Activated CD4-positive, alpha-beta T cell treated with anti-CD3 and anti-CD28 coated beads for 1 hour (primary cell): ENCODE measurements around the gene TGFBR3L.
"Not testable (repeated sequence)": the region's sequence is repeated elsewhere in the genome, so short reads cannot be mapped to it uniquely, and the experiment has no call there.

Experiments used
- DNase-seq: peaks from one replicate; pipeline ENCODE4 v3.0.0-alpha.2; 2020

TGFBR3L gene

DNA sequence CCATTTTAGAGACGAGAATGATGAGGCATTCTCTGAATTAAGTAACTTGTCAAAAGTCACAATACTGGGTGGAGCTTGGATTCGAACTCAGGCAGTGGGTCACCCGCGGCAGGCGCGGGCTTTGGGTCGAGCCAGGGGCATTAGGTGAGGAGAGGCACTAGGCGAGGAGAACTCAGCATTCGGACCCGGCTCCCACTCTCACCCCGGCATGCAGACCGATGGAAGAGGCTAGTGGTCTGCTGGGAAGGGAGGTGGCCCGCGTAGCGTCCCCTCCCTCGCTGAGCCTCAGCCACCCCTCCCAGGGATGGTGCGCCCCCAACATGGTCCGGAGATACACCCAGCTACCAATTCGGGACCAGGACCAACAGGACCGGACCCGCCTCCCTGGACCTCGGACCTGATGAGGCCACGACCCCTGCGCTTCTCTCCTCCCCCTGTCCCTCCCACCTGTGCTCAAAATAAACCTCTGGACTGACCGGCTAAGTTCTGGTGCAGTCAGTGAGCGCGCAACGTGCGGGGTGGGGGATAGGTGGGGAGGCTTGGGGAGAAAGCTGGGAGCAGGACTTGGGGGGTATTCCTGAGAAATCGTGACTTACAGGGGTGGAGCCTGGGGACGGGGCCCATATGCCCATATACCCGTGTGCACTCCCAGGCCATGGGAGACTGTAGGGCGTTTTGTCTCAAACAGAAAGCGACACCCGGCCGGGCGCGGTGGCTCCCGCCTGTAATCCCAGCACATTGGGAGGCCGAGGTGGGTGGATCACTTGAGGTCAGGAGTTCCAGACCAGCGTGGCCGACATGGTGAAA lies 4.2 kb downstream of the TGFBR3L start:
- DNase-seq, result no peak

DNA sequence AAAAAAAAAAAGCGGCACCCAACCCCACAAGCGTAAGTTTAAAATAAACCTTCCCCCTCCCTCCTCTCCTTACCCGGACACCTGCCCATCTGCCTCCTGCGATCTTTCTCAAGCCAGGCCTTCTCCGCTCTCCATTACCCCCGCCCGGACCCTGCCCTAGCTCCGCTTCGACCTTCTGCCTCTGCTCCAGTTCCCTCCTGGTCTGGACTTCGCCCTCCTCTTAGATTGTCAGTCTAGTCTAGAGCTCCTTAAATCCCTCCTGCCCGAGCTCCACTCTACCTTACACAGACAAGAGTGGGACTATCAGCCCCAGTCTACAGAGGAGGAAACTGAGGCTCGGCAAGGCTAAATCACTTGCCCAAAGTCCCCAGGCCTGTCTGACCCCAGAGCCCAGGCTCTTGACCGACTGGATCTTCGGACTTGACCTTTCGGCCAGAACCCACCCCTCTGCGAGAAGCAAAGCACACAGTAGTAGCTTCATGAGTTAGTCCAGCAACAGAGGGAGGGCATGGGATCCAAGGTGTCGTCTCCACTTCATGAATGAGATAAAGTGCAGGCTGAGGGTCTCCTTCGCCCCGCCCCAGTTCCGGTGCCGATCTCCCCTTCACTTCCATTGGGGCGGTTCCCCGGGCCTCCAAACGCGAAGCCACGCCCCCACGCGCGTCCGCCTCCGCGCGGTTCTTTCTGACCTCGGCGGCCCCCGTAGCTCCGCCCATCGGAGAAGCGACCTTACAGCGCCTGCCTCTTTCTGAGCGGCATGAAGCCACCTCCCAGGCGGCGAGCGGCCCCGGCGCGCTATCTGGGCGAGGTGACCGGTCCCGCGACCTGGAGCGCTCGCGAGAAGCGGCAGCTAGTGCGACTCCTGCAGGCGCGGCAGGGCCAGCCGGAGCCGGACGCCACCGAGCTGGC lies 5.2 kb downstream of the TGFBR3L start, which contains the start of gene SNAPC2:
TSS of gene SNAPC2 (plus strand) at position 729 of the 909 bp plus-strand sequence. CDS start at position 758, 29 bp downstream.
- DNase-seq, result peak; percentile 94

DNA sequence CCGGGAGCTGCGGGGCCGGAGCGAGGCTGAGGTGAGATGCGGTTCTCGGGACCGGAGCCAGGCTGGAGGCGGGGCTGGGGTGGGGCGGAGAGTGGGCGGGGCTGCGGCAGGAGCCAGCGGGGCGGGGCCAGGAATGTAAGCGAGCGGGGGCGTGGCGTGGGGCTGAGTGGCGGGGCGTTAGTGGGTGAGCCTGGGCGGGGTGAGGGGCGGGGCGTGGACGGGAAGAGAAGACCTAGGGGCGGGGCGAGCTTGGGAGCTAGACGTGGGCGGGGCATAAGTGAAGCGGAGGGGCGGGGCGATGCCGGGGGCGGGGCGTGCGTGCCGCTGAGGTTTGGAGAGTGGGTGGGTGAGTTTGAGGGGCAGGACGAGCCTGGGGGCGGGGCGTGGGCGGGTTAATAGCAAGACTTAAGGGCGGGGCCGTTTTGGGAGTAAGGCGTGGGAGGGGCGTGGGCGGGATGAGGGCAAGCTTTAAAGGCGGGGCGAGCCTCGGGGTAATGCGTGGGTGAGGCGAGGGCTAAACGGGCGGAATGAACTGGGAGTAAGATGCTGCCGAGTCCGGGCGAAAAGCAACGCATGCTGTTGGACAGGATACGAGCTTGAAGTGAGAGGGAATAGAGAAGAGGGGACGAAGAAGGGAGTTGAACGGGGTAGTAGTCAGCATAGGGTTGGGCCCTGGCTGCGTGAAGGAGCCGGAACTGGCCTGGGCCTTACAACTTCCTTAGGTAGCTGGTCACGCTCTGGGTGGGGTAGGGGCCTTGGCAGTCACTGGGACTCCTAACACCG lies 6.1 kb downstream of the TGFBR3L start:
- peak; percentile 100 for DNase-seq

DNA sequence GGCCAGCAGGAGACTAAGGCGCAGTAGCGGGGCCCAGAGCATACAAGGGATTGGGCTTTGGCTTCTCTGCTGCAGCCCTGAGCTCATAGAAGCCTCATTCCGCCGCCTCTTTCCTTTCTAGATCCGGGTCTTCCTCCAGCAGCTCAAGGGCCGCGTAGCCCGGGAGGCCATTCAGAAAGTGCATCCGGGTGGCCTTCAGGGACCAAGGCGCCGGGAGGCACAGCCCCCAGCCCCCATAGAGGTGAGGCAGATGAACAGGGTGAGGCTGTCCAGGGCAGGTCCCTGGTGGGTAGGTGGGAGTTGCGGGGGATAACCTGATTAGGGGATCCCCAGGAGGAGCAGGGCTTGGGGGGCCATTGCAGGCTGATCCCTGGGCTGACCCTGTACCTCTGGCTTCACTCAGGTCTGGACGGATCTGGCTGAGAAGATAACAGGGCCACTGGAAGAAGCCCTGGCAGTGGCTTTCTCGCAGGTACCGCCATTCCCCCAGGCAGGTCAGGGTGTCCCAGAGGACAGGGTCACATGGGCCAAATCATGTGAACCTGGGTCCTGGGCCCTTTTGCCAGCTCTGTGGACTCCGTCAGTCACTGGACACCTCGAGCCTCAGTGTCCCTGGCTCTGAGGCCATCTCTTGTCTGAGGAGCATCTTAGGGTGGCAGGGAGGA lies 6.8 kb downstream of the TGFBR3L start:
- DNase-seq, result no peak

DNA sequence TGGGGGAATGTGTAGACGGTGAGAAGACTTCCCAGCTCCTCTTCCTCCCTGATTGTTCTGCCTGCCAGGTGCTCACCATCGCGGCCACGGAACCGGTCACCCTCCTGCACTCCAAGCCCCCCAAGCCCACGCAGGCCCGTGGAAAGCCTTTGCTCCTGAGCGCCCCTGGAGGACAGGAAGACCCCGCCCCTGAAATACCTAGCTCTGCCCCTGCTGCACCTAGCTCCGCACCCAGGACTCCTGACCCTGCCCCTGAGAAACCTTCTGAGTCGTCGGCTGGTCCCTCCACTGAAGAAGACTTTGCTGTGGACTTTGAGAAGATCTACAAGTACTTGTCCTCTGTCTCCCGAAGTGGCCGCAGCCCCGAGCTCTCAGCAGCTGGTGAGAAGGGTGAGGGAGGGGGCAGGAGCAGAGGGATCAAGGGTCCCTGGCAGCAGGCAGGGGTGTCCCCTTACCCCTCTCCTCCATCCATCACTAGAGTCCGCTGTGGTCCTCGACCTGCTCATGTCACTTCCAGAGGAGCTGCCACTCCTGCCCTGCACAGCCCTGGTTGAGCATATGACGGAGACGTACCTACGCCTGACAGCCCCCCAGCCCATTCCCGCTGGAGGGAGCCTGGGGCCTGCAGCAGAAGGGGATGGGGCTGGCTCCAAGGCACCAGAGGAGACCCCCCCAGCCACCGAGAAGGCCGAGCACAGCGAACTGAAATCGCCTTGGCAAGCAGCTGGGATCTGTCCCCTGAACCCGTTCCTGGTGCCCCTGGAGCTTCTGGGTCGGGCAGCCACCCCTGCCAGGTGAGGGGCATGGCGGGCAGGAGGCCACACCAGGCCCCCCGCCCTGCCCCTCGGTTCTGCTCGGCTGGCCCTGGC lies 7.6 kb downstream of the TGFBR3L start:
- DNase-seq, result no peak

DNA sequence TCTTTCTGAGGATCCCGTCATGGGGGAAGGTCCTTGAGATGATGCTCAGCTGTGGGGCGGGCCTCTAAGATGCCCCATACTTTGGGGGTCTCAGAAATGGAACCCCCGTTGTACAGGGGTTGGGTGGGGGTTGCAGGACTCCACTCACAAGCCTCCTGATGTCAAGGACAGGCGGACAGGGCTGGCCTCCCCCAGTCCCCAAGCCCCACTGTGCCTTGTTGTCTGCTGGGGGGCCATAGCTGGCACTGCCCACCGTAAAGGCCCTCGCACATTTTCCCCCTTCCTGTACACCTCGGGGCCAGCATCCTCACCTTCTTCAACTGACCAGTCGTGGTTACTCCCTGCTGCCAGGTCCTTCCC lies 8.2 kb downstream of the TGFBR3L start:
- no peak for DNase-seq

DNA sequence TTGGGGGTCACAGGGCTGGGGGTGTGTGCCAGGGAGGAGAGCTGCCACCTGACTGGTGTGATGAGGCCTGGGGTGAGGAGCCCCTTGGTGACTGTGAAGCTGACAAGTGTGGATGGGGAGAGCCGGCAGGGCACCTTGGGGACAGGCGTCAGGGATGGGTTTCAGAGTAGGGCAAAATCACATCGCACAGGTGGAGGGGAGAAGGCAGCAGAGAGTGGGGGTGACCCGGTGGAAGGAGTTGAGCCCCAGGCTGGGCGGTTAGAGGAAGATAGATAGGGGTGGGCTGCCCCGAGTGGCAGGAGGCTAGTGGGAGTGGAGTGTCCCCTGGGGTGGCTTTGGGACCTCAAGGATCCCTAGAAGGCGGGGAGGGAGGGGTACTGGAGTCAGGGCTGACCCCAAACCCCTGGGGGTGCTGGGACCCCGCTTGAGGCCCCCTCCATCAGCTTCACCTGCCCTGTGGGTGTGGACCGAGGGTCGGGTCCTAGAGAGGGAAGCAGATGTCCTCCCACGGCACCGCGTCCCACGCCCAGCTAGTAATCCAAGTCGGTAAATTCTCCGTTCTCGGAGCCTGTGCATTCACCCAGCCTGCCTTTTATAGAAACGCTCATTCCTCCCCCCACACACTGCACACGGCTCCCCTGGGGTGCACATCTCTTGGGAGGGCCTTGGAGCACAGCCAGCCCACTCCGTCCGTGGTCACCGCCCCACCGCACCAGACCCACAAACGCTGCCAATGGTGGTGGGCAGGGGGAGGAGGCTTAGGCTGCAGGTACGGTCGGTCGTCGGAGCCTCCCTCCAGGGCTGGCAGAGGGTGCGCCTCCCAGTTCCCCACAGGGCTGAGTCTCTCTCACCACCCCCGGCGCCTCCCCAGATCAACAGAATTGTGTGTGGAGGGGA lies 8.9 kb downstream of the TGFBR3L start:
- no peak for DNase-seq

DNA sequence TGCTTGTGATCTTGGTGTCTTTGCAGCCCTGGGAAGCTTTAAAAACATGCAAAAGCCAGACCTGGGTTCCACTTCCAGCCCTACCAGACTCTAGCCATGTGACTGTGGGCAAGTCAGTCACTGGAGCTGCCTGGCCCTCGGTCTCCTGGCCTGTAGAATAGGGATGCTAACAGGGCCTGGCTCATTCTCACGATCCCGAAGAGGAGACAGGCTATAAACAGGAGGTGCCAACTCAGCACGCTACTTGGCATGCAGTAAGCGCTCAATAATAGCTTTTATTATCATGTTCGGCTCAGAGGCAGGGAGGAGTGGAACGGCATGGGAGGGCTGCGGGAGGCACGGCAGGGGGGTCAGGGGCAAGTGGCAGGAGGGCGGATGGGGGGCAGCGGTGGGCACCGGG lies 9.6 kb downstream of the TGFBR3L start:
- DNase-seq, result no peak

DNA sequence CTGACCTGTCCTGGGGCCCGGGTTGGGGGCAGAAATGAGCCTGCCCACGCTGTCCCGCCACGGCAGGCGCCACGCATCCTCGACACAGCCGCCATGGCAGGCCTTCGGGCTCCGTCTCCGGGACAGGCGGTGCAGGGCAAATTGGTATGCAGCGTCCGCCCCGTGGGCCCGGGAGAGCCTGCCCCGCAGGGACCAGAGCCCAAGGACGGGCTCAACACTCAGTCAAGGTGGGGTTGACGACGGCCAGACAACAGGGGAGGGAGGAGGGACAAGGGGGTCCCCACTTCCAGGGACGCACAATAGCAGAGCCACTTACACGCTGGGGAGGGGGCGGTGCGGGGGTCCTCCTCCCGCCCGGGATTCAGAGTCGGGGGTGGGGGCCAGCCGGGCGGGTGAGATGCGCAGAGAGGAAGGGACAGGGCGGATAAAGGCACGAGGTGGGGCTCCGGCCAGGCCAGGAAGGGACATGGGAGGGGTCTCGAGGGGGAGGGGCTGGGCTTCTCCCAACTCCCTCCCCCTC lies 10.1 kb downstream of the TGFBR3L start:
- no peak for DNase-seq

DNA sequence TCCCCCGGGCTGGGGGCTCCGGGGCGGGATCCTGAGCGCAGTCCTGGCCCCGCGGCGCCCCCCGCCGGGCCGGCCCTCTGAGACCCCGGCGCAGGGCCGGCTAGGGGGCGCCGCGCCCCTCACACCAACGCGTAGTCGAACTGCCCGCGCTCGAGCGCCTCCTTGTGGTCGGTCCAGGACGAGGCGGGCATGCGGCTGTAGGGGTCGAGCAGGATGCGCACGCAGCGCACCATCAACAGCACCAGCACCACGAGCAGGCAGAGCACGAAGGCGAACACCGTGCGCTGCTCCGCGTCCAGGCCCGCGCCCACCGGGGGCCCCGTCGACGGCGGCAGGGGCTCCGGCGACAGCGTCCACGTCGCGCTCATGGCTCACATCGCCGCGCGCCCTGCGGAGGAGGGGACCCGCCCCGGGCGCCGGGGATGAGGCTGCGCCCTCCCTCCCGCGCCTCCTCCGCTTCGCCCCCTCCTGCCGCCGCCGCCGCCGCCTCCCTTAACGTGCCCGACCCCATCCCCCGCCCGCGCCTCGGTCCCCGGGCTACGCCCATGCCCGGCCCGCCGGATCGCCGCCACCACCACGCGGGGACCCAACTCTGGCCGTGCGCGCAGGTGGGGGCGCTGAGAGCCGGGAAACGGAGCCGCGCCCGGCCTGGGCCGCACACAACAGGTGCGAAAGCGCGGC lies 10.7 kb downstream of the TGFBR3L start:
- peak; percentile 64 for DNase-seq

DNA sequence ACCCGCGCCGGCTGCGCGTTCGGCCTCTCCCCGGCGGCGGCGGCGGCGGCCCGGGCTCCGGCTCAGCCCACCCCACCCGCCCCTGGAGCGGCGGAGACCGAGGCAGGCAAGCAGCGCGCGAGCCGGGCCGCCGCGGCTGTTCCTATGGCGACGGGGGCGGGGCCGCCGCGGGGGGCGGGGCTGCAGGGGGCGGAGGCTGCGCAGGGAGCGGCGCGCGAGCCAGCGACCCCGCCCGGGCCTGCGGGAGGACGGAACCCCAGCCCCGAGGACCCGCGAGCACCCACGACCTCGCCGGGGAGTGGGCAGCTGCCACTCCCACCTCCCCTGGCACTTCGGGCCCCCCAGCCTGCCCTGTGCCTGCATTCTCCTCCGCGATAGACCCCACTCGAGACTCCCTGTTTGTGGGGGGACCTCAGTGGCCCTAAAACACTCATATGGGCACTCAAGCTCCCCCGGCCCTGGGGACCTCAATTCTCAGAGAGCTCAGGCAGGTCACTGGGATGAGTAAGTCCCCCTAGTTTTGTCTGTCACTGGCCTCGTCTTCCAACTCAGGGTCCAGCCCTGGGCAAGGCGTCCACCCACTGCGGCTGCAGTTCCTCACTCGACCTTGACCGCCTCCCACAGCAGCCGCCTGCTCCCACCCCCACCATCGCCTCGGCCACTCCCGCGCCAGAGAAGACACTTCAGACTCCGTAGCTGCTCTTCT lies 11.5 kb downstream of the TGFBR3L start, which contains the start of gene CTXN1:
TSS of gene CTXN1 (minus strand) at position 115 of the 706 bp plus-strand sequence. CDS start 597 bp downstream, outside the sequence.
- peak; percentile 67 for DNase-seq

DNA sequence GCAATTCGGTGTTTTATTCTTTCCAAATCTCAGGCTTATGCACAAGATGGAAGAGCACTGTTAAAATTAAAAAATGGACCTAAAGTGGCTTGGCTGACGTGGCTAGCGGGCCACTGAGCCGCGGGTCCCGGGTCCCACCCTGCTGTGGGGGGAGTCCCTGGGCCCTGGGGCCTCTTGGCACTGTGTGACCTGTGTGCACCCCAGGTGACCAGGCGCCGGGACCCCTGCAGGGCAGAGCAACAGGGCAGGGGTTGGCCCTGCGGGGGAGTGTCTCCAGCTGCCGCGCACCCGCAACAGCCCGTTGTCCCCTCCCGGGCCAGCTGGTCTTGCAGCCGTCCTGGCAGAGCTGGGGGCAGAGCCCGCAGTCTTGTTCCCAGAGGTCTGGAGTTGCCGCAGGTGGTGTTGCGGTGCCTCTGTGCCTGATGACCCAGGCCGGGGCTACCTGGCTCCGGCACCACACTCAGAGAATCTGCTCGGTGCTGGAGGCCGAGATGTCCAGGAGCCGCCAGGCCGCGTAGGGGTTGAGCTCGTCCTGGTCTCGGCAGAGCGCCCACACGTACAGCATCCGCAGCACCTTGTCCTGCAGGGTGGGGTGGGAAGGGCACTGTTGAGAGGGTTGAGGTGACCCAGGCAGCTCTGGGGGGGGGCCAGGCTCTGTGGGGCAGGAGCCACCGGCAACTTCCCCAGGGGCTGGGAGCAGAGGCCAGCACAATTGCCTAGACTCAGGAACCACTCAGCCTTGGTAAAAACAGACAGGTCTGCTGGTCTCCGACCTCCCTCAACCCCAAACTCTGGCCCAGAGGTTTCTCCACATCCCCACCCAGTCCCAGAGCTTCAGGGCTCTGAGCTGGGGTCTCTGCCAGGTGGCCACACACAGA lies 12.3 kb downstream of the TGFBR3L start:
- no peak for DNase-seq

DNA sequence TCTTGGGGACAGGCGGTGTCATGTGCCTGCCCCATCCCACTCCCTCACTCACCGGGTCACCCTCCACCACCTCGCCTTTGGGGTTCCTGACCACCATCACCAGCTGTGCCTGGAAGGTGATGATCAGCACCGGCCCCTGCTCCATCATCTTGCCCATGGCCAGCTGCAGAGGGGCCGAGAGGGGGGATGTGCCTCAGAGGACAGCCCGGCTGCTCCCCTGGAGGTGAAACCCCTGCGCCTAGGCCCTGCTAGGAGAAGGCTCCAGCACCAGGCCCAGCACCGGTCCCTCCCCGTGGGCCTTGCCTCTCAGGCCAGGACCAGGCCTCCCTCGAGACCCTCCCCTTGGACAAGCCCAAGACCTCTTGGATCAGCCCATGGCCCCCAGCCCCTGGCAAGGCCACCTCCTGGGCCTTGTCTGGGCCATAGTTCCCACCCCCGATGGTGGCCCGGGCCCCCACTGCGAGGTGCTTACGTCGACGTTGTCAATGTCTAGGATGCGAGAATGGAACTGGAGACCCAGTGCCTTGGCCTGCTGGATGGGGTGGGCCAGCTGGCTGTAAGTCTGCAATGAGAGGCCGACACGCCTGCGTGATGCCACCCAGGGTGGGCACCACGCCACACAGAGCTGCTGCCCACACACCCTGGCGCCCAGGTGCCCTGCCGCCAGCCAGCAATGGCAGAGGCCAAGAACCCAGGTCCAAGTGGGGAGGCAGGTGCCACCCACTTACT lies 13.1 kb downstream of the TGFBR3L start:
- no peak for DNase-seq

DNA sequence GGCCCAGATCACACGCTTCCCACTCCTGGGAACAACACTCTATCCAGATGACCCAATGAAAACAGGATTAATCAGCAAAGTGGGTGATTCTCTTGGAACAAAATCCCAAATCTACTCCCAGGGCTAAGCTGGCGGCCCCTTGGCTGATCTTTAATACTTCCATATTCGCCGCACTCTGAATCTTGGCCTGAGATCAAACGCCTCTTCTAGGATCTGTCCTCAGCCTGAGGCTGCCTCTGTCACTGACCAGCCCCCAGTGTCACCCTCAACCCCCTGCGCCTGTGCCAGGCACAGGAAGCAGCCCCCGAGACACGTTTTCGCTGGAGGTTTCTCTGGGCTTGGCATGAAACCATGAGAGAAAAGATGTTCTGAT lies 13.7 kb downstream of the TGFBR3L start:
- no peak for DNase-seq

DNA sequence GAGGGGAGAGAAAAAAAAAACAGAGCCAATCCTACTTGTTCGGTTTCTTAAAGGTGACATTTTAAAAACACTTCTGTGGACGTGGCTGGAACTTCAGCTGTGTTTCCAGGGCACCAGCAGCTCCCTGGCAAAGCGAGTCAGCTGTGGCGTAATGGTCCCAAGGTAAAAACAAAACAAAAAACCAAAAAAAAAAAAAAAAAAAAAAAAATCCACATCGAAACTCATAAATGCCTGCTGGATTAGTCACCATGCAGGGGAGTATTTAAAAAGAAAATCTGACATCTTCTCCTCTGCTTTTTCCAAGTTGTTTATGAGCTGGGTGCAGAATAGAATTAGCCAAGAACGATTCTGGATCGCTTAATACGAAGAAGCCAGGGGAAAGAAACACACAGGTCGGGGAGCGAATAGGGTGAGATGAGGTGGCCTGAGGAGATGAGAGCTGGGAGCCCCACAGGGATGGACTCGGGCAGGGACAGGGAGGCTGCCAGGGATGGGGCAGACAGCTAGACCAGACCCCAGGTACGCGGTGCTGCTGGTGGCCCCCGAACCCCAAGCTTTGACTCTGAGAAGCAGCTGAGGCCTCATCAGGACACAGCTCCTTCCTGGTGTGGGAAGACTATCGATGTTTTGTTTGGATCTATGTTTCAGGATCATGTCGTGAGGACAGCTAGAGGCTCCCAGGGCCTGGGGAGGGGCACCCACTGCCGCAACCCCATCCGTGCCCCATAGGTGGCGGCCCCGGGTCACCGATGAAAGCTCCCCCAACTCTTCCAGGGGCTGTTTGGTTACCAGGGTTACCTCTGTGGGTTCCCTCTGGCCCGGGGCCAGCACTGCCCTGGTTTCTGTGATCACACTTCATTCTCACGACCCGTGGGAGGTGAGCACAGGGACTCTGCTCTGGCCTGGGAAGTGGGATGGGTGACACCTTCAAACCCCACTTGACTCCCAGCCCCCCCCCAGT lies 14.4 kb downstream of the TGFBR3L start:
- peak; percentile 58 for DNase-seq

DNA sequence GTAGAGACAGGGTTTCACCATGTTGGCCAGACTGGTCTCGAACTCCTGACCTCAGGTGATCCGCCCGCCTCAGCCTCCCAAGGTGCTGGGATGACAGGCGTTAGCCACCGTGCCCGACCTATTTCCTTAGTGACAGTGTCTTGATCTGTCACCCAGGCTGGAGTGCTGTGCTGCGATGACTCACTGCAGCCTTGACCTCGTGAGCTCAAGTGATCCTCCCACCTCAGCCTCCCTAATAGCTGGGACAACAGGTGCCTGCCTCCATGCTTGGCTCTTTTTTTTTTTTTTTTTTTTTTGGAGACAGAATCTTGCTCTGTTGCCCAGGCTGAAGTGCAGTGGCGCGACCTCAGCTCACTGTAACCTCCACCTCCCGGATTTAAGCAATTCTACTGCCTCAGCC lies 15.4 kb downstream of the TGFBR3L start:
- DNase-seq, result not testable (repeated sequence)
